Activated naive CD4-positive, alpha-beta T cell treated with anti-CD3 and anti-CD28 coated beads for 36 hours (primary cell): ENCODE results near the gene GABRD. TPM values are rescaled to one million over a fixed set of nuclear protein-coding genes. Genes with fewer than 3 reads are reported as not detected.

Experiments
- CTCF ChIA-PET: fragments of 350-600 bp; sonication (Branson Sonifier 250); formaldehyde crosslinking; loops from one replicate; lab custom pipeline; 2021; ENCODE audit warnings: antibody characterized with exemption; lab: Charles Lee
- DNase-seq: peaks from one replicate; pipeline ENCODE4 v3.0.0-alpha.2; 2020
- H3K27ac Mint-ChIP-seq: one replicate; pipeline ENCODE4 v1.8.0; 2021; ENCODE audit warnings: mild to moderate bottlenecking, mixed read lengths
- H3K27me3 Mint-ChIP-seq: one replicate; pipeline ENCODE4 v1.8.0; 2021; ENCODE audit warnings: low read depth, mixed read lengths
- H3K36me3 Mint-ChIP-seq: one replicate; pipeline ENCODE4 v1.8.0; 2021; ENCODE audit warnings: low read depth, mixed read lengths
- H3K4me1 Mint-ChIP-seq: one replicate; pipeline ENCODE4 v1.8.0; 2021; ENCODE audit warnings: low read depth, mixed read lengths
- H3K4me3 Mint-ChIP-seq: one replicate; pipeline ENCODE4 v1.8.0; 2021; ENCODE audit warnings: mild to moderate bottlenecking, moderate library complexity, mixed read lengths
- H3K9me3 Mint-ChIP-seq: one replicate; pipeline ENCODE4 v1.8.0; 2021; ENCODE audit warnings: mixed read lengths
- intact Hi-C: fragments of 100-400 bp; cut with micrococcal nuclease; formaldehyde crosslinking; loops from one replicate; pipeline ENCODE4 v1.15.1; 2023
- total RNA-seq, 2 experiments: library from RNA; stranded (reverse); gene quantifications; one replicate each; pipeline ENCODE4 v1.2.3, GENCODE V29; 2021

Gene GABRD
- total RNA-seq, 2 experiments from 2014 or later = not detected

- CTCF ChIA-PET = no interaction called here
- Mint-ChIP-seq H3K4me3 (no peak overlapping the region), H3K9me3 (peaks cover 5% of the 10 kb centered on the region), H3K27me3 (no peaks in the 10 kb centered on the region), H3K27ac (no peak overlapping the region), H3K4me1 (peaks cover 3% of the 10 kb centered on the region), H3K36me3 (peaks cover 6% of the 10 kb centered on the region)
- DNase-seq = no peak
- intact Hi-C loops = no loop called here
Measured at GRCh38 chr1:2070016-2070415, 50.9 kb downstream of the GABRD start.

- Mint-ChIP-seq H3K4me3 (no peak overlapping the region), H3K27ac (no peak overlapping the region), H3K36me3 (peaks cover 7% of the 10 kb centered on the region), H3K27me3 (no peaks in the 10 kb centered on the region), H3K4me1 (peaks cover 3% of the 10 kb centered on the region), H3K9me3 (peaks cover 1% of the 10 kb centered on the region)
- CTCF ChIA-PET = interaction anchor here (1.3 kb wide), 2 partner anchors 22 to 26 kb away, joined by 3 to 6 read pairs; no protein-coding TSS in a partner anchor
- intact Hi-C loops = no loop called here
- DNase-seq = no peak
Measured at GRCh38 chr1:2070800-2071530, 51.8 kb downstream of the GABRD start.

GRCh38 chr1:2072109-2072806 lies 53.1 kb downstream of the GABRD start:
- no peak for DNase-seq
- Mint-ChIP-seq H3K9me3 (peaks cover 6% of the 10 kb centered on the region), H3K36me3 (peaks cover 13% of the 10 kb centered on the region), H3K27ac (no peak overlapping the region), H3K4me1 (peaks cover 3% of the 10 kb centered on the region), H3K27me3 (no peaks in the 10 kb centered on the region), H3K4me3 (no peak overlapping the region)
- CTCF ChIA-PET = interaction anchor here (1.0 to 1.3 kb wide), 3 partner anchors 20 to 122 kb away, joined by 3 to 6 read pairs (median 3); no protein-coding TSS in a partner anchor
- intact Hi-C loops = no loop called here

GRCh38 chr1:2072891-2073290 lies 53.7 kb downstream of the GABRD start:
- intact Hi-C loops = no loop called here
- H3K9me3 Mint-ChIP-seq = peaks cover 12% of the 10 kb centered on the region
- CTCF ChIA-PET = interaction anchor here (0.6 kb wide), 1 partner anchor 56 kb away, joined by 3 read pairs; no protein-coding TSS in a partner anchor
- H3K27ac Mint-ChIP-seq = no peak overlapping the region
- H3K4me1 Mint-ChIP-seq = peaks cover 3% of the 10 kb centered on the region
- no peak for DNase-seq
- H3K4me3 Mint-ChIP-seq = no peak overlapping the region
- no peaks in the 10 kb centered on the region for H3K27me3 Mint-ChIP-seq
- H3K36me3 Mint-ChIP-seq = peaks cover 20% of the 10 kb centered on the region

GRCh38 chr1:2073382-2074230 lies 54.5 kb downstream of the GABRD start:
- peaks cover 27% of the 10 kb centered on the region for H3K36me3 Mint-ChIP-seq
- H3K9me3 Mint-ChIP-seq = peaks cover 20% of the 10 kb centered on the region
- no peak overlapping the region for H3K27ac Mint-ChIP-seq
- CTCF ChIA-PET = interaction anchor here (0.6 kb wide), 1 partner anchor 57 kb away, joined by 3 read pairs; no protein-coding TSS in a partner anchor
- no peaks in the 10 kb centered on the region for H3K27me3 Mint-ChIP-seq
- intact Hi-C loops = no loop called here
- H3K4me1 Mint-ChIP-seq = peaks cover 3% of the 10 kb centered on the region
- DNase-seq = no peak
- H3K4me3 Mint-ChIP-seq = no peak overlapping the region

- Mint-ChIP-seq H3K27ac (no peak overlapping the region), H3K4me3 (no peak overlapping the region), H3K27me3 (no peaks in the 10 kb centered on the region), H3K4me1 (peaks cover 3% of the 10 kb centered on the region), H3K9me3 (peaks cover 24% of the 10 kb centered on the region), H3K36me3 (peaks cover 32% of the 10 kb centered on the region)
- DNase-seq = no peak
- intact Hi-C loops = no loop called here
- CTCF ChIA-PET = no interaction called here
Measured at GRCh38 chr1:2074396-2074795, 55.3 kb downstream of the GABRD start.

GRCh38 chr1:2074944-2075740 lies 56.0 kb downstream of the GABRD start:
- intact Hi-C loops = no loop called here
- Mint-ChIP-seq H3K9me3 (peaks cover 26% of the 10 kb centered on the region), H3K36me3 (peaks cover 34% of the 10 kb centered on the region), H3K4me1 (peaks cover 3% of the 10 kb centered on the region), H3K27ac (no peak overlapping the region), H3K27me3 (no peaks in the 10 kb centered on the region), H3K4me3 (no peak overlapping the region)
- no peak for DNase-seq
- CTCF ChIA-PET = no interaction called here

GRCh38 chr1:2076826-2077225 lies 57.7 kb downstream of the GABRD start:
- intact Hi-C loops = no loop called here
- CTCF ChIA-PET = no interaction called here
- Mint-ChIP-seq H3K36me3 (peaks cover 34% of the 10 kb centered on the region), H3K27ac (no peak overlapping the region), H3K9me3 (peaks cover 26% of the 10 kb centered on the region), H3K4me1 (peaks cover 3% of the 10 kb centered on the region), H3K27me3 (no peaks in the 10 kb centered on the region), H3K4me3 (no peak overlapping the region)
- no peak for DNase-seq

GRCh38 chr1:2078170-2078569 lies 59.0 kb downstream of the GABRD start:
- DNase-seq = no peak
- peaks cover 34% of the 10 kb centered on the region for H3K36me3 Mint-ChIP-seq
- H3K27ac Mint-ChIP-seq = no peak overlapping the region
- intact Hi-C loops = no loop called here
- H3K9me3 Mint-ChIP-seq = peaks cover 26% of the 10 kb centered on the region
- H3K4me3 Mint-ChIP-seq = no peak overlapping the region
- no peaks in the 10 kb centered on the region for H3K27me3 Mint-ChIP-seq
- no peaks in the 10 kb centered on the region for H3K4me1 Mint-ChIP-seq
- CTCF ChIA-PET = interaction anchor here (1.1 to 1.4 kb wide), 2 partner anchors 8 to 14 kb away, joined by 3 to 6 read pairs; no protein-coding TSS in a partner anchor

GRCh38 chr1:2079396-2080085 lies 60.4 kb downstream of the GABRD start:
- Mint-ChIP-seq H3K27ac (no peak overlapping the region), H3K27me3 (no peaks in the 10 kb centered on the region), H3K9me3 (peaks cover 26% of the 10 kb centered on the region), H3K4me3 (no peak overlapping the region), H3K36me3 (peaks cover 34% of the 10 kb centered on the region), H3K4me1 (no peaks in the 10 kb centered on the region)
- no peak for DNase-seq
- intact Hi-C loops = no loop called here
- CTCF ChIA-PET = no interaction called here

- CTCF ChIA-PET = no interaction called here
- no peak for DNase-seq
- Mint-ChIP-seq H3K4me1 (no peaks in the 10 kb centered on the region), H3K27ac (no peak overlapping the region), H3K4me3 (no peak overlapping the region), H3K36me3 (peaks cover 34% of the 10 kb centered on the region), H3K27me3 (no peaks in the 10 kb centered on the region), H3K9me3 (peaks cover 26% of the 10 kb centered on the region)
- intact Hi-C loops = no loop called here
Measured at GRCh38 chr1:2080140-2080539, 61.0 kb downstream of the GABRD start.
